ENCODE data around the gene ACADVL. TPM values are rescaled to one million over a fixed set of nuclear protein-coding genes. Genes with fewer than 3 reads are reported as not detected.

The ACADVL gene
- total RNA-seq, 4 donors from 2014 or later = 453 to 742 (median 464) TPM

DNA sequence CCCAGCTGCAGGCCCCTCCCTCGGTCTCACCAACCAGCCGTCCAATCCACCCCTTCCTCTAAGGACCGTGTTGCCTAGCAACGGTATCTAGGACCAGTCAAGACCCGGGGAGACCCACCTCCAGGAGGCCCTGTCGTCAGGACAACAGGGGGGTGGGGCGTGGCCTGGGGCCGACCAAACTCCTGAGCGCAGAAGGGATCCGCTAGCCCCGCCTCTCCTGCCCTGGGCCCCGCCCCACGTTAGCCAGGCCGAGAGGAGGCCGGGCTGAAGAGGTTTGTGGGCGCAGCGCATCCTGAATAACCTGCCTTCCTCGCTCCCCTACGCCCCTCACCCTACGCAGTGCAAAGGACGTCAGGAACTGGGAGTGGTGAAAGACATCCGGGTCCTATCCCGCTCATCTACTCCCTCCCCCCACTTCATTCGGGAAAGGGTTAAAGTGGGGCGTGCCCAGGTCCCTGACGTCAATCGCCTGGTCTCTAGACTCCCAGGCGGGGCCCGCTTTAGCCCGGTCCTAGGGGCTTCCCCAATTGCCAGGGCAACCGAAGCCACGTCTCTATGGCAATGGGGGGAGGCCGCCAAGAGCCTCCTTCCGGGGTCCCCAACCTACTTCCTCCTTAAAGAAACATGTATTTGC, 14.8 kb upstream of the ACADVL start:
- intact Hi-C loops (cut with DNase I) = no loop called here
- WGBS, 2 donors = 4 to 22% methylated on average over 11 to 13 of the region's 34 CpGs
- DNase-seq = peak; percentile 62
- H3K4me1 ChIP-seq = peaks cover 3 to 19% (median 7%) of the 10 kb centered on the region in 3 donors
- peak overlapping the region; percentile 53 to 79 (median 74) for H3K27ac ChIP-seq
- TF ChIP-seq, protein P1, sequence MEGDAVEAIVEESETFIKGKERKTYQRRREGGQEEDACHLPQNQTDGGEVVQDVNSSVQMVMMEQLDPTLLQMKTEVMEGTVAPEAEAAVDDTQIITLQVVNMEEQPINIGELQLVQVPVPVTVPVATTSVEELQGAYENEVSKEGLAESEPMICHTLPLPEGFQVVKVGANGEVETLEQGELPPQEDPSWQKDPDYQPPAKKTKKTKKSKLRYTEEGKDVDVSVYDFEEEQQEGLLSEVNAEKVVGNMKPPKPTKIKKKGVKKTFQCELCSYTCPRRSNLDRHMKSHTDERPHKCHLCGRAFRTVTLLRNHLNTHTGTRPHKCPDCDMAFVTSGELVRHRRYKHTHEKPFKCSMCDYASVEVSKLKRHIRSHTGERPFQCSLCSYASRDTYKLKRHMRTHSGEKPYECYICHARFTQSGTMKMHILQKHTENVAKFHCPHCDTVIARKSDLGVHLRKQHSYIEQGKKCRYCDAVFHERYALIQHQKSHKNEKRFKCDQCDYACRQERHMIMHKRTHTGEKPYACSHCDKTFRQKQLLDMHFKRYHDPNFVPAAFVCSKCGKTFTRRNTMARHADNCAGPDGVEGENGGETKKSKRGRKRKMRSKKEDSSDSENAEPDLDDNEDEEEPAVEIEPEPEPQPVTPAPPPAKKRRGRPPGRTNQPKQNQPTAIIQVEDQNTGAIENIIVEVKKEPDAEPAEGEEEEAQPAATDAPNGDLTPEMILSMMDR (IDR thresholded peaks at IDR 0.05) = no peak
- peak in 2 of 4 donors; percentile 14 to 17 for TF ChIP-seq POLR2A (IDR thresholded peaks at IDR 0.05)
- peaks cover 0 to 34% (median 7%) of the 10 kb centered on the region in 3 donors for H3K36me3 ChIP-seq
- H3K9me3 ChIP-seq = no peaks in the 10 kb centered on the region
- no peaks in the 10 kb centered on the region for H3K27me3 ChIP-seq
- H3K4me3 ChIP-seq = peak overlapping the region; percentile 24 to 66 (median 52)

DNA sequence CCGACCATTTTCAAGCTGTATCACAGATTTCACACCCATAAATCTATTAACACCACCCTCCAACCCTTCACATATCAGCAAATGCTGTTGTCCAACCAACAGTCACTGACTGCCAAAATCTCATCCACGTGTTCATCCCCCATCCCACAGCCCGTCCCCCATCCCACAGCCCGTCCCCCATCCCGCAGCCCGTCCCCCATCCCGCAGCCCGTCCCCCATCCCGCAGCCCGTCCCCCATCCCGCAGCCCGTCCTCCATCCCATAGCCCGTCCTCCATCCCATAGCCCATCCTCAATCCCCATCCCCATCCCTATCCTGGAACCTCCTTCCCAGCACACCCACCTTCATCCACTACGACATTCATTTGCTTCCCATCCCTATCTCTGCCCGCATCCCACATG, 14.2 kb upstream of the ACADVL start:
- TF ChIP-seq, protein P1 (IDR thresholded peaks at IDR 0.05) = no peak
- no peak for TF ChIP-seq POLR2A (IDR thresholded peaks at IDR 0.05)
- Histone ChIP-seq H3K9me3 (no peaks in the 10 kb centered on the region), H3K4me3 (peak overlapping the region in 3 of 4 donors; percentile 52 to 66 (median 52)), H3K27ac (peak overlapping the region; percentile 53 to 79 (median 74)), H3K27me3 (no peaks in the 10 kb centered on the region), H3K36me3 (peaks cover 0 to 28% (median 7%) of the 10 kb centered on the region in 3 donors), H3K4me1 (peaks cover 3 to 19% (median 7%) of the 10 kb centered on the region in 3 donors)
- 50 to 62% methylated on average over 15 of the region's 15 CpGs for WGBS, 2 donors
- intact Hi-C loops (cut with DNase I) = no loop called here
- DNase-seq = no peak

DNA sequence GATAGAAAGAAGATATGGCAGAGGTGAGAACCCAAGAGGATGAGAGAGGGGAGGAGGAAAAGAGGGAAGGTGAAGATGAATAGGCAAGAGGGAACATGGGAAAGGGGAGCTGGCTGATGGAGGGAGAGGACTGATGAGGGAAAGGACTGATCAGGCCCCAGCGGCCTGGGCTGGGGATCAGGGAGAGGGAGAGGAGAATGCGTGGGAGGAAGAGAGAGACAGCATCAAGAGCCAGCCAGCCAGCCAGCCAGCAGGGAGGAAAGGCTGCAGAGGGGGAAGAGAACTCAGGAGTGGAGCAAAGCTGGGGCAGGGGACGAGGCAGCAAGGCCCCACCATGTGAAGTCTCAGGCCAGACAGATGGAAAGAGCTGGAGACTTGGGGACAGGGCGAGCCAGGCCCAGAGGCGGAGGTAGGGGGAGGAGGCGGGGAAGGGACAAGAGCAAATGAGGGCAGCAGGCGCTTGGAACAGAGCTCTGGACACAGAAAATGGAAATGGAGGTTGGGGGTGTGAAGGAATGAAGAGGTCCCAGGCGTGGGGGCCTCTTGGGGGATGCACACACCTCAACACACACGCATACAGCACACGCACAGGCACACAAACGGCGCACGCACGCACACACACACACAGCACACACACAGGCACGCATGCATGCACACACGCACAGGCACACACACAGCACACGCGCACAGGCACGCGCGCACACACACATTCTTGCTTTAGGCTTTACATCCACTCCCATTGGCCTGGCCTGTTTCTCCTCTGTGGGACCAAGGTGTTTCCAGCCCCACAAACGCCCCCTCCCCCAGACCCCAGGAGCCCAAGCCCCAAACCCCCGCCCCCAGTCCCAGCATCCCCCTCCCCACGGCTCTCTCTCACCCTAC, 12.4 kb upstream of the ACADVL start:
- Histone ChIP-seq H3K27me3 (no peaks in the 10 kb centered on the region), H3K9me3 (no peaks in the 10 kb centered on the region), H3K27ac (no peak overlapping the region), H3K36me3 (peaks cover 0 to 15% (median 7%) of the 10 kb centered on the region in 3 donors), H3K4me3 (no peak overlapping the region), H3K4me1 (peaks cover 3 to 31% (median 10%) of the 10 kb centered on the region in 3 donors)
- DNase-seq = no peak
- TF ChIP-seq POLR2A (IDR thresholded peaks at IDR 0.05) = no peak
- TF ChIP-seq, protein P1 (IDR thresholded peaks at IDR 0.05) = no peak
- intact Hi-C loops (cut with DNase I) = no loop called here
- 77 to 87% methylated on average over 17 to 20 of the region's 24 CpGs for WGBS, 2 donors

DNA sequence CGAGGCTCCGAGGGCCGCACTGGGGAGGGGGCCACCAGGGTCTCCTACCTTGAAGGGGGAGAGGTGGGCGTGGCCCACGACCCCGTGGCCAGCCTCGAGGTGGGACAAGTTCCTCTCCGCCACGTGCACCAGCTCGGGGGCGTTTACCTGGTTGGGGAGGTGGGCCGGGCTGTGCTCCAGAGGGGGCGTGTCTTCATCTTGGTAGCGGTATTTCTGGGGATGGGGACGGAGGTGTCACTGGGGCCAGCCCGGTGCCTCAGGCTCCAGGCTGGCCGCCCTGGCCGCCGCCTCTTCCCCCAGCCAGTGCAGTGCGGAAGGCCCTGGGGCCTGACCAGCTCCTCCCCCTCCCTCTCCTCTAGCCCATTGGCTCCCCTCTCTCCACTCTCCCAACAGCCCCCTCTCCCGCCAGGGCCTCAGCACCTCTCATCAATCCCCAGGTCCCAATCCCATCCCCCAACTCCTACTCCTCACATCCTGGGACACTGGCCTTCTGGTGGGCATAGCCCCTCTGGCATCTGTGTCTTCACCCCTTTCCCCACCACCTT, 11.6 kb upstream of the ACADVL start:
- Histone ChIP-seq H3K27me3 (no peaks in the 10 kb centered on the region), H3K4me3 (no peak overlapping the region), H3K4me1 (peaks cover 3 to 31% (median 10%) of the 10 kb centered on the region in 3 donors), H3K9me3 (no peaks in the 10 kb centered on the region), H3K27ac (no peak overlapping the region), H3K36me3 (peaks cover 0 to 7% (median 3%) of the 10 kb centered on the region in 3 donors)
- 83 to 84% methylated on average over 6 to 8 of the region's 21 CpGs for WGBS, 2 donors
- no peak for DNase-seq
- TF ChIP-seq, protein P1 (IDR thresholded peaks at IDR 0.05) = no peak
- no peak for TF ChIP-seq POLR2A (IDR thresholded peaks at IDR 0.05)
- intact Hi-C loops (cut with DNase I) = no loop called here

Data from esophagus squamous epithelium (tissue), 5 donors.